Measurements from ENCODE around the gene TMPRSS3.

Gene TMPRSS3

DNA sequence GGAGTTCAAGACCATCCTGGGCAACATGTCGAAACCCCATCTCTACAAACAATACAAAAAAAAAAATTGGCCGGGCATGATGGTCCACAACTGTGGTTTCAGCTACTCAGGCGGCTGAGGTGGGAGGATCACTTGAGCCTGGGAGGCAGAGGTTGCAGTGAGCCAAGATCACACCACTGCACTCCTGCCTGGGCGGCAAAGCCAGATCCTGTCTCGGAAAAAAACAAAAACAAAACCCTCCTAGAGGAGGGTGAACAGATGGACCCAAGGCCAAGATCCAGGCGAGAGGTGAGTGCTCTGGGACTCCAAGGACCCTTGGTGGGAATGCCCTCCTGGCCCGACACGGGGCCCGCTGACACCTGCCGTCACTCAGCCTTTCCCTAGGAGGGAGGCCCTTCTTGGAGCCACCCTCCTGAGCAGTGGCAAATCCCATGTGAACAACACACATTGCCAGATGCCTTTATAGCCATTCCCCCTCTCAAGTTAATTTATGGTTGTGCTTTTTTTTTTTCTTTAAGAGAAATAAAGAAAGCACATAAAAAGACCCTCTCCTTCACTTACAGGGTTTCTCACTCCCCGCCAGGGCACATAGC lies 45.4 kb downstream of the TMPRSS3 start:
- no peak for DNase-seq (ENCODE audit: low read depth)

DNA sequence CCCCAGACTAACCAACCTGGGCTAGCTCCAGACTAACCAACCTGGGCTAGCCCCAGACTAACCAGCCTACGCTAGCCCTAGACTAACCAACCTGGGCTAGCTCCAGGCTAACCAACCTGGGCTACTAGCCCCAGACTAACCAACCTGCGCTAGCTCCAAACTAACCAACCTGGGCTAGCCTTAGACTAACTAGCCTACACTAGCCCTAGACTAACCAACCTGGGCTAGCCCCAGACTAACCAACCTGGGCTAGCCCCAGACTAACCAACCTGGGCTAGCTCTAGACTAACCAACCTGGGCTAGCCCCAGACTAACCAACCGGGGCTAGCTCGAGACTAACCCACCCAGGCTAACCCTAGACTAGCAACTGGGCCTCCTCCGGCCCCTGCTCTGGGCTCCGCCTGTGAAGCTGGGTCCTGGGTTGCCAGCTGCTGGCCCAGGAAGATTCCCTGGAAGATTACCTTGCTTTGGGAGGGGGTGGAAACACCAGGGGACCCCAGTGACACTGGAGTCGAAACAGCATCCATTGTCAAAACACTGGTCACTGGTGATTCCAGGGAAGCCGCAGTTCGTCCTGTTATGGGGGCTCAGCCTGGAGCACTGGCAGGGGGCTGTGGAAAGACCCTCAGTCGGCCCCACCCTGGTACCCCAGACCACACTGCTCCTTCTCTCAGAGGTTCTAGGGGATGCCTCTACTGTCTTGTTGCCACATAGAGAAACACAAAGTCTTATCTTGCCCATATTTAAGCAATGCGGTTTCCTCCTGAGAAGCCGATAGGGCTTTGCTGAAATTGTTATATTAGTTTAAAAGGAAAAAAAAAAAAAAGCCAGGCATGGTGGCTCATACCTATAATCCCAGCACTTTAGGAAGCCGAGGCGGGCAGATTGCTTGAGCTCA lies 46.2 kb downstream of the TMPRSS3 start:
- DNase-seq (ENCODE audit: low read depth), result no peak

GRCh38 chr21:42348762-42349161 lies 47.1 kb downstream of the TMPRSS3 start:
- no peak for DNase-seq (ENCODE audit: low read depth)

GRCh38 chr21:42347601-42348327 lies 48.1 kb downstream of the TMPRSS3 start:
- DNase-seq (ENCODE audit: low read depth), result no peak

DNA sequence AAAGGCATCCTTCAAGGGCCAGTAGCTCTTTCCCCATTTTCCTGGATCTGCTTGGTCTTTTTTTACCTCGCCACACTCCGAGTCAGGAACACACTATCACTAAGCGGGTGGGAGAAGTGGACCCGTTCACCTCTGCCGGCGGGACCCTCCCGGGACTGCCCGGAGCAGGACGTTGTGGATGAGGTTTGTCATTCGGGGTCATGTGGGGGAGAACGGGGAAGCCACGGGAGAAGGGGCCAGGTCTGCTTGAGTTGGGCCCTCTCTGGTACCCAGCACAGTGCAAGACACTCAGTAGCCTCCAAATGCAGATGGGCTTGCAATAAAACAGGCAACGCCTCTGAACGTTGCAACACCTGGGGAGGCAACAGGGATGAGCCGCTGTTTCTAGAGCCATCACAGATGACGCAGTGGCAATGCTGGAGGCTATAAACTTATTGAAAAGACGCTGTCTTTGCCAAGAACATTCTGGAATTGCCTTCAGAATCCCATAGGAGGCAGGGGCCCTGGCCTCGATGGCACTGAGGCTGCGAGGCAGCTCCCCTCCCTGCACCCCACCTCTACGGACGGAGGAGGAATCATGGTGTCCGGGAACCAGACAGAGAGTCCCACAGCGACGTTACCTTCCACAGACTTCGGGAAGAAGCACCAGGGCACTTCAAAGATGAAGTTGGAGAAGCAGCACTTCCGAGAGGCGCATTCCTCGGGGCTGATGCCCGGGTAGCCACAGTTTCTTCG lies 48.8 kb downstream of the TMPRSS3 start:
- no peak for DNase-seq (ENCODE audit: low read depth)

- no peak for DNase-seq (ENCODE audit: low read depth)
Observed at GRCh38 chr21:42346441-42346840, 49.4 kb downstream of the TMPRSS3 start.

DNA sequence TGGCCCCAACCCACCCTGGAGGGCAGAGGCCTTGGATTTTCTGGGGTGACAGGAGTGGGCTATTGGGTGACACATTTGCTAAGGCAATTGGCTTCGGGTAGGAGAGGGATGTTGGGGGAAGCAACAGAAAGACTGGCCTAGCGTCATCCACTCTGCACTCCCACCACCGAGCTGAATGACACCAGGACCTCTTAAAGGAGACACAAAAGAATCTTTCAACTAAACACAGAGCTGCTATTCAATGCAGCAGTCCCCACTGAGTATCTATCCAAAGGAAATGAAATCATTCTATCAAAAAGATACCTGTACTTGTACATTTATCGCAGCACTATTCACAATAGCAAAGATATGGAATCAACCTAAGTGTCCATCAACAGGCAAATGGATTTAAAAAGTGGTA lies 51.2 kb downstream of the TMPRSS3 start:
- DNase-seq (ENCODE audit: low read depth), result no peak

DNA sequence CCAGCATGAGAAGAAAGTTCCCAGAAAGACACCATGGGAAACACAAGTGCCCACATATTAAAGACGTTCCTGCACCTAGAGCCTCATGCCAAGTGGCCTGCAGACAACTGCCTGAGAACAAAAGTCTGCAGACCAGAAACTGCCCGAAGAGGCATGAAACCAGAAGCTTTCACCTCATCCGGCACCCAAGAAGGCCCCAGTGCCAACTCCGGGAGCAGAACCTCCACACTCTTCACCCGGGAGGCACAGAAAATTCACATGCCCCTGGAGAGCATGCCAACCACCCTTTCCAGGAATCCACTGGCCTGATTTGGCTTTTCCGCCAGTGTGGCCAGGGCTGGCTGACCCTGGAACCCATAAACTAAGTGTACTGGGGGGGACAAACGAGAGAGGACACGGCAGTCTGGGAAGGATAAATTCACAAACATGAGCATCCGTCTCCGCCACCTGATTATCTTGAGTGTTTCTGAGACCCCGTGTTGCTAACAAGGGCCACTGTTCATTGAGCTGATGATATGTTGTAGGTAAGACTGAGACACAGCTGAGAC lies 51.8 kb downstream of the TMPRSS3 start:
- no peak for DNase-seq (ENCODE audit: low read depth)

DNA sequence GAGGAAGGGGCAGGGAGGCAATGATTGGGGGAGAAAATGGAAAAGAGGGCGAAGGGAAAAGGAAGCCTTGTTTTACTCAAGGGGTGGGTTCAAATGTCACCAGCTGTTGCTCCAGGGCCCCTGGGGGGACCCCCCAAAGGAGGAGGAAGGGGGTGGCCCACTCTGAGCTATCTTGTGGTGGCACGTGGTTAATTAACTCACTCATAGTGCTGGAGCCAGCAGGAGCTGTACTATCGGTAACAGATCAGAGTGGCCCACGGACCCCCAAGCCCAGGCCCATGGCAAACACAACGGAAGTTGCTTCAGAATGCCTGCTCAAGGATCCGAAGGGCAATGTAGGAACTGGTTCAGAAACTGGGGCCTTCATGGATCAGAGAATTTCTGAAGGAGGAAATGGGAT lies 52.3 kb downstream of the TMPRSS3 start:
- no peak for DNase-seq (ENCODE audit: low read depth)

GRCh38 chr21:42343101-42343500 lies 52.8 kb downstream of the TMPRSS3 start:
- DNase-seq (ENCODE audit: low read depth), result no peak

GRCh38 chr21:42341776-42342542 lies 53.9 kb downstream of the TMPRSS3 start:
- DNase-seq (ENCODE audit: low read depth), result no peak

GRCh38 chr21:42340187-42341050 lies 55.4 kb downstream of the TMPRSS3 start:
- DNase-seq (ENCODE audit: low read depth), result no peak

DNA sequence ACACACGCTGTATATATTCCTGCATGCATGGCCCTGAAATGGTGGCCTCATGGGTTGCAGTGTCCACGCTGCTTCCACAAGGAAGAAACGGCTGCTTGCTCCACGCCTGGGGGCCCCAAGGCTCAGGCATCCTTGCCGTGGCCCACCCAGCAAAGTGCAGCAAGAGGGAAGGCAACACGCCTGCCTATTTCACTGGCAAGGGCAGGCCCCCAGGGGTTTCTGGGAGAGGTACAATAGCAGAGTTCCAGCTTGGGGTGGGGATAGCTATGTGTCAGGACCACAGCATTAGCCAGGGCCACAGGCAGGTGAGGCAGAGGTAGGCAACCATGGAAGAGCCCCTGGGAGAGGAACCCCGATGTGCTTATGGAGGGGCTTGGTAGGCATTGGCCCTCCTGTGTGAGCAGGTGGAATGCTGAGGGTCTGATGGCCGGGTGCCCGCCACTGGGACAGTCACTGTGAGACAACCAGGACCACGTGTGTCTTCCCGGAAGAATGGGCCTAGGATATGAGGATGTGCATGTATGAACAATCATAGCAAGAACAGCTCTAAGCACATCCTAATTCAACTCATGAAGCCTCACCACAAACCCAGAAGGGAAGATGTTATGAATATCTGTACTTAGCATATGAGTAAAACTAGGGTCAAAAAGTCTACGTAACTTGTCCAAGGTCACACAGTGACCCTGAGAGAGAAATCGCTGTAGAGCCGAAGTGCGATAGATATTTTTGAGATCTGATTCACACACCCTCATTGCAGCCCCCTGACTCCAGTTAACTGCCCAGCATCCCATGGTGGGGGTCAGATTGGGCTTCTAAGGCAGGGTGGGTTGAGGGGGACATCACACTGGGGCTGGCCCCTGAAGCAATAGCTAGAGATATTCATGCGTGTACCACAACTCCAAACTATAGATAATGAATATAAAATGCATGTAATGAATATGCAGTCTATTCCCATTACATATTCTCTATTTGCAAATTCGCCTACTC lies 56.8 kb downstream of the TMPRSS3 start:
- DNase-seq (ENCODE audit: low read depth), result no peak

DNA sequence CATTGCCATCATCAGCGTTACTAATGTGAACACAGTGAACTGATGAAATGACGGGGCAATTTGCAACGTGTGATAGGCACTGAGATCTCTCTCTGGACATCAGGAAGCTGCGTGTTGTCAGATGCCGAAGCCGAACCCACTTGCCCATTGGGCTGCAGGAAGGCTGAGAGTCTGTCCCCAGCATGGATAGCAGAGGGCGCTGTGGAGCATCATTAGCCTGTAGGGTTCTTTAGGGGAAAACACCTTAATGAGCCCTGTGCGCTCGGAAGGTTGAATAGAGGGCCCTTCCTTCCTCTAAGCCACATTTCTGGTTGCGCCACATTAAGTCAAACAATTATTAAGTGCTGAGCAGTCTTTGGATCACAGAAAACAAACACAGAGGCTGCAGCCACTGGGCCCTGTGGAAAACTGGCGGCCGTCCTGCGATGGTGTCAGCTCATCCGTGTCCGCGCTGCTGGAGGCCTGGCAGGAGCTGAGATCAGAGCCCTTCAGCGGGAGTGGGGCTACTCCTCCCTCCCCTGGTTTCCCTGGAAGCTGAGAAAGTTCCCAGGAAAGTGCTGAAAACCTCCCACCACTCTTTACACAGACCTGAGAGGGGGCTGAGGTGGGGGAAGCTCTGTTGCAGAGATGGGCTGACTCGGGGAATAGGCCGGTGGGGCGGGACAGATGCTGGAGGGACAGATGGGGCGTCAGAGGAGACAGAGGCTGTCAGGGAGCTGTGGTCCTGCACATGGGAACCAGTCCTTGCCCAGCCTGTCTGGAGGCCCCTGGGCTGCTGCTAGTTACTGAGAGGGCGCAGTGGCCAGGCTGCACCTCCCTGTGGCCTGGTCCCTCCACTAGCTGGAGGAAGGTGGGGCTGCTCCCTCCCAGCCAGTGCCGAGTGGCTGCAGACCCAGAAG lies 57.8 kb downstream of the TMPRSS3 start:
- DNase-seq (ENCODE audit: low read depth), result peak; percentile 76

GRCh38 chr21:42337276-42337675 lies 58.6 kb downstream of the TMPRSS3 start:
- DNase-seq (ENCODE audit: low read depth), result no peak

GRCh38 chr21:42336054-42336453 lies 59.8 kb downstream of the TMPRSS3 start:
- no peak for DNase-seq (ENCODE audit: low read depth)

- no peak for DNase-seq (ENCODE audit: low read depth)
Observed at GRCh38 chr21:42332557-42333317, 63.1 kb downstream of the TMPRSS3 start.
